ENCODE data around the gene CD209.

GRCh38 chr19:7718668-7719067 lies 28.7 kb downstream of the CD209 start:
- TF ChIP-seq CTCF (conservative IDR thresholded peaks at IDR 0.05; ENCODE audit: low read depth, low read length) (no peak), EZH2 (IDR thresholded peaks at IDR 0.05; ENCODE audit: borderline replicate concordance, low read depth, low read length, poor library complexity, severe bottlenecking) (no peak)

Measured in A673 (cell line).